ENCODE results near the gene FOXP4.
A peak's percentile ranks its signal among the peaks of the same experiment; 100 is the strongest.

FOXP4 gene

DNA sequence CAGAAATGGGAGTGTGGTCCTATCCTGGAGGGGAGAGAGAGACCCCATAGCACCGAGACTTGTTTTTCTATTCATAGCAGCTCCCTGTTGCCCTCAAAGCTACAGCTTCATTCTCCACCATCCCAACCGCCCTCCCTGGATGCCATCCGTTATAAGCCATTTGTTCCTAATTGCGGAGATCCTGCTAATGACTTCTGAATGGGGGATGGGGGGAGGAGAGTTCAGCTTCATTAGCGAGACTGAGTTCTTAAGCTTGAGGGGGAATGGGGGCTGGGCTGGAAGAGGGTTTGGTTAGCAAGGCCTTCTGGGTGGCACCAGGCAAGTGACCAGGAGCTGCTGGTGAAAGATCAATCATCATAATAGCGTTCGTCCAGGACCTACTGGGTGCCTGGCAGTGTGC, 27.1 kb downstream of the FOXP4 start:
- Mint-ChIP-seq H3K9me3 (no peaks in the 10 kb centered on the region), H3K36me3 (no peaks in the 10 kb centered on the region), H3K4me3 (no peak overlapping the region), H3K4me1 (no peaks in the 10 kb centered on the region), H3K27ac (no peak overlapping the region), H3K27me3 (peaks cover 41% of the 10 kb centered on the region)
- DNase-seq: no peak
- CTCF ChIA-PET: no interaction called here

DNA sequence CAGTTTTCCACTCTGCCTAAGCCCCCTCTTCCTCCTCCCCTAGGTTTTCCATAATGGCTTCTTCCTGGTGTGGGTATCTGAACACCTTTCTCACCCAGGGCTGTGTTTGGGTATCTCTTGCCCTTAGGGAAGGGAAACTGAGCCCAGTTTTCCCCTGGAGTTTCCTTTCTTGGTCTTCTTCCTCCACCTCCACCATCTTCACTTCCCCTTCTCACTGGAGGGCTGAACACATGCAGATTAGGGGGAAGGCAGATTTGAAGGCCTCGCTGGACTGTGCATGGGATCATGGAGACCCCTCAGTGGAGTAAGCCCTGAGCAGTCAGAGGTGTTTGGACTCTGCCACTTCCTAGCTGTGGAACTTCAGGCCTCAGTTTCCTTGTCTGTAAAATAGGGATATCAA, 27.8 kb downstream of the FOXP4 start:
- CTCF ChIA-PET: no interaction called here

DNA sequence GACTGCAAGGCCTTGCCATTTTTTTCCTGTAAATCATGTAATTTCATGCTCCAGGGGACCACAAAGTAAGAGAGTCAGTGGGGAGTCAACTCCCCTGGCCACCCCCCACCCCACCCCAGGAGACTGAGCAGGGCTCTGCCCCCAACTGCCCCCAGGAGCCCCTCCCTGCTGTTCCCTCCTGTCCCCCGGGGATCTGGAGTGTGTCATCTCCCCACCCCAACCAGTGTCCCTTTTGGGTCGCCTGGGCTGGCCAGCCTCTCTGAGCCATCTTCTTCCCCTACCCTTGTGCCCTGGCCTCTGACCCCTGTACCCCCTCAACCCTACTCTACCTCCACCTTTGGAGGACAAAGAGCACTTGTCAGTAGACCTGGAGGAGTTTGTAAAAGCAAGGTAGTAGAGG, 29.4 kb downstream of the FOXP4 start:
- DNase-seq: no peak
- H3K27me3 Mint-ChIP-seq: peaks cover 32% of the 10 kb centered on the region
- H3K9me3 Mint-ChIP-seq: no peaks in the 10 kb centered on the region
- CTCF ChIA-PET: no interaction called here
- H3K36me3 Mint-ChIP-seq: no peaks in the 10 kb centered on the region
- H3K27ac Mint-ChIP-seq: no peak overlapping the region
- H3K4me1 Mint-ChIP-seq: no peaks in the 10 kb centered on the region
- no peak overlapping the region for H3K4me3 Mint-ChIP-seq

More for the DNA sequence above, 27.8 kb downstream of the FOXP4 start:
- Mint-ChIP-seq H3K4me1 (no peaks in the 10 kb centered on the region), H3K9me3 (no peaks in the 10 kb centered on the region), H3K4me3 (no peak overlapping the region), H3K36me3 (no peaks in the 10 kb centered on the region), H3K27me3 (peaks cover 34% of the 10 kb centered on the region), H3K27ac (no peak overlapping the region)
- DNase-seq: no peak

DNA sequence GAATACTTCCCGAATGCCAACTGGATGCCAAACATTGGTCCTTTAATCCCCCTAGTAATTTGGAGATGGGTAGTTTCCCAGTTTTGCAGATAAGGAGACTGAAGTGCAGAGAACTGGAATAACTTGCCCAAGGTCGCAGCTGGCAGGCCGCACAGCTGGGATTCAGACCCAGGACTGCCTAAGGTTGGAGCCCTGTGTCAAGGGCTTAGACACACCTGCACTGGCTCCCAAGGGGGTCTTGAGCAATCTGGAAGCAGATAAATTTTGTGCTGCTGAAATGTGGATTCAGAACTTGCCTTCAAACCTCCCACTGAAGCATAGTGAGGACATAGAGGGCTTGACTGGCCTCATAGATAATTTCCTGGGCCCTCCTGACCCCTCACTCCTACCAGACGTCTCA, 30.5 kb downstream of the FOXP4 start:
- no peaks in the 10 kb centered on the region for H3K4me1 Mint-ChIP-seq
- no peak overlapping the region for H3K27ac Mint-ChIP-seq
- no peaks in the 10 kb centered on the region for H3K9me3 Mint-ChIP-seq
- H3K27me3 Mint-ChIP-seq: peaks cover 23% of the 10 kb centered on the region
- no peaks in the 10 kb centered on the region for H3K36me3 Mint-ChIP-seq
- no peak for DNase-seq
- H3K4me3 Mint-ChIP-seq: no peak overlapping the region
- CTCF ChIA-PET: no interaction called here

DNA sequence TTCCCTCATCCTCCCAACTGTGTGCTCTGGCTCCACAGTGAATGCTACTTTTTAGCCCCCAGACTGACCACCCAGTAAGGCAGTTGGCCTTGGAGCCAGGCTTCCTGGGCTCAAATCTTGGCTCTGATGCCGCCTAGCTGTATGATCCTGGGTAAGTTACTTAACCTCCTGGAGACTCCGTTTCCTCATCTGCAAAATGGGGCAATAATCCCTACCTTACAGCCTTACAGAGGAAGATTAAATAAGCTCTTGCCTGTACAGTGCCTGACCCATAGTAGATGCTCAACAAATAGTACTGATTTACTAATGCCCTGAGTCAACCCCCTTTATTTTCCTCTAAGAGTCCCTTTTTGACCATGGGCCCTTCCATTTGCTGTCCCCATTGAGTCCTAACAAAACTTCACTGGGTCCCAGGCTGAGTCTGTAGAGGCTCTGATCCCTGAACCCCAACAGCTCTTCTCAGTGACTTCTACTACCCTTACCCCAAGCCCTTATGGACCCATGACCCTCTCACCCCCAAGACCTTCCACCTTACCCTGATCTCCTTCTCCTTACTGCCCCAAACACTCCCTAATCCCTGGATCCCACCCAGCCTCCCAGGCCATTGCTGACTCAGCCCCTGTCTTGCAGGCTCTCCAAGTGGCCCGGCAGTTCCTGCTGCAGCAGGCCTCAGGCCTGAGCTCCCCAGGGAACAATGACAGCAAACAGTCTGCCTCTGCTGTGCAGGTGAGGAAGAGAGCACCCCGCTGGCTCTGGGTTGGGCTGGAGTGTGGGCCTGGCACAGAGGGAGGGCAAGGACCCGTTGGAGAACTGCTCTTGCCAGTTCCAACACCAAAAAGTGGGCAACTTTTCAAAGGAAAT, 31.4 kb downstream of the FOXP4 start:
- Mint-ChIP-seq H3K27me3 (peaks cover 17% of the 10 kb centered on the region), H3K36me3 (no peaks in the 10 kb centered on the region), H3K27ac (no peak overlapping the region), H3K4me1 (no peaks in the 10 kb centered on the region), H3K9me3 (no peaks in the 10 kb centered on the region), H3K4me3 (no peak overlapping the region)
- no peak for DNase-seq
- CTCF ChIA-PET: interaction anchor here (2.6 kb wide), 1 partner anchor 209 kb away, joined by 7 read pairs; no protein-coding TSS in a partner anchor

DNA sequence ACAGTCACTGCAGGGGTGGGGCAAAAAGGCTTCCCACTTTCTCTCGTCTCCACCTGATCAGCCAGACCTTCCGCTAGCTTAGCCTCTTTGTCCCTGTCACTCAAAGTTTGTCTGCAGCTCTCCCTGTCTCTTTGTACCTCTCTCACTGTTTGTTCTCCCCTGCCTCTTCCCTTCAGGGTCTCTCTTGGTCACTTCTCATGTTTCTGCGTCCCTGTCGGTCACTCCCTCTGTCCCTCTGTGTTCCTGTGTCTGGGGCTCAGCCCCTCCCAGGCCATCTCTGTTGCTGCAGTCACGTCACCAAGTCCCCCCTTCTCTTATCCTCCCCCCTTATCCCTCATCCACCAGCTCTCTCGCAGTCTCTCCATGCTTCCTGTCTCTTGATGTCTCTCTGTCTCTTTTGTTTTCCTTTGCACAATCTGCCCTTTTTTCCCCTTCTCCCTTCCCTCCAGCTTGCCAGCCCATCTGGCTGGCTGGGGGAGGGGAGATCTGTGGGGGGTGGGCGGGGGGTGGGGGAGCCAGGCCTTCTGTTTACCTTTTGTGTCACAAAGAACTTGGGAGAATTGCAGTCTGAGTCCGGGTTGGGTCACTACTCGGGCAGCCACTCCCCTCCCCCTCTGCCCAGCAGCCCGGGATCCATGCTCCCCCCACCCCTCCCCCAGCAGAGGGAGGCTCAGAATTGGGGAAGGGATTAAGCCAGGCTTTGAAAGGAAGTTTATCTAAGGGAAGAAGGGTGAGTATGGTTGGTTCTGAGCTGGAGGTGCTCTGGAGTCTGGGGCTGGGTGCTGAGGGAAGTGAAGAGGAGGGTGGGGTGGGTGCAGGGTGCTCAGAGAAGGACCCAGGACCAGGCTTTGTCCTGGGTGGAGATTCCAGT, 32.3 kb downstream of the FOXP4 start:
- Mint-ChIP-seq H3K27me3 (peaks cover 10% of the 10 kb centered on the region), H3K27ac (peak overlapping the region; percentile 8), H3K36me3 (no peaks in the 10 kb centered on the region), H3K4me1 (no peaks in the 10 kb centered on the region), H3K9me3 (no peaks in the 10 kb centered on the region), H3K4me3 (no peak overlapping the region)
- no peak for DNase-seq
- CTCF ChIA-PET: interaction anchor here (2.6 kb wide), 1 partner anchor 210 kb away, joined by 7 read pairs; no protein-coding TSS in a partner anchor

DNA sequence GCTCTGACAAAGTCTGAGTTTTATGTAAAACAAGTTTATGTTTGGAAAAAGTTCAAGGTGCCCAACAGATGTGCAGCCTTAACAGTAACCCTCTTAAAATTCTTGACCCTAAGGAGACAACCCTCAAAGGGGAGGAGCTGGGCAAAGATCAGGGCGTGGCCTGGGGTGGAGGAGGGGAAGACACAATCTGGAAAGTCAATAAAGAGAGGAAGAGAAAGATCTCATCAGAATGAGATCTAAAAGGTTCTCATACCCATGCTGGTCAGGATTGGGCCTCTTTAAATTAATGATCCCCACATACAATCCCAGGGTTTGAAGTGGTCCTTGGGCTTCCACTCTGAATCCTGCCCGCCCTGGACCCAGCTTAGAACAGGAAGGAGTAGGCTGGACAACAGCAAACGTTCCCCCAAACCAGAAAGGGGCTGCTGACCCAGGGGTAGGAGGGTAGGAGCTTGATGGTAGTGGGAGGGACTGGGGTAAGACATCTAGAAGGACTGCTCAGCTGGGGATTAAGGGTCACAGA, 33.0 kb downstream of the FOXP4 start:
- H3K27me3 Mint-ChIP-seq: peaks cover 9% of the 10 kb centered on the region
- no peak for DNase-seq
- no peaks in the 10 kb centered on the region for H3K36me3 Mint-ChIP-seq
- no peak overlapping the region for H3K4me3 Mint-ChIP-seq
- CTCF ChIA-PET: interaction anchor here (0.8 to 2.6 kb wide), 3 partner anchors 12 to 211 kb away, joined by 3 to 7 read pairs (median 3); no protein-coding TSS in a partner anchor
- no peaks in the 10 kb centered on the region for H3K9me3 Mint-ChIP-seq
- no peaks in the 10 kb centered on the region for H3K4me1 Mint-ChIP-seq
- no peak overlapping the region for H3K27ac Mint-ChIP-seq

DNA sequence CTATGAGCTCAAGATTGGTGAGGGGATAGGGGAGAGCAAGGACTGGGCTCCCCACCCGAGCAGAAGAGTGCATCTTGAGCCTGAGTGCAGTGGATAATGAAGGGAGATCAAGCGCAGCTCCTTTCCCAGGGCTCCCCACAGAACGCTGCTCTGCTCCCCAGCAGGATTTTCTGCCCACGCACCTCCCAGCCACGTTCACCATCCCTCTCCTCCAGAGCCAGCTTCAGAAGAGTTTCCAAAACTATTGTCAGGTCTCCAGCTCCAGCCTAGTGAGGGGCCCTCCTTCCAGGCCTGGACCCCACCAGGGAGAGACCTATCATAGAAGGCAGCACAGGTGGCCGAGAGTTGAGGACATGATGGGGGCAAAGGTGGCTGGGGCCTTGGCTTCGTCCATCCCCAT, 34.5 kb downstream of the FOXP4 start:
- H3K36me3 Mint-ChIP-seq: no peaks in the 10 kb centered on the region
- H3K27me3 Mint-ChIP-seq: peaks cover 9% of the 10 kb centered on the region
- no peaks in the 10 kb centered on the region for H3K4me1 Mint-ChIP-seq
- H3K27ac Mint-ChIP-seq: no peak overlapping the region
- H3K4me3 Mint-ChIP-seq: no peak overlapping the region
- CTCF ChIA-PET: interaction anchor here (1.6 kb wide), 1 partner anchor 212 kb away, joined by 3 read pairs; no protein-coding TSS in a partner anchor
- H3K9me3 Mint-ChIP-seq: no peaks in the 10 kb centered on the region
- no peak for DNase-seq

DNA sequence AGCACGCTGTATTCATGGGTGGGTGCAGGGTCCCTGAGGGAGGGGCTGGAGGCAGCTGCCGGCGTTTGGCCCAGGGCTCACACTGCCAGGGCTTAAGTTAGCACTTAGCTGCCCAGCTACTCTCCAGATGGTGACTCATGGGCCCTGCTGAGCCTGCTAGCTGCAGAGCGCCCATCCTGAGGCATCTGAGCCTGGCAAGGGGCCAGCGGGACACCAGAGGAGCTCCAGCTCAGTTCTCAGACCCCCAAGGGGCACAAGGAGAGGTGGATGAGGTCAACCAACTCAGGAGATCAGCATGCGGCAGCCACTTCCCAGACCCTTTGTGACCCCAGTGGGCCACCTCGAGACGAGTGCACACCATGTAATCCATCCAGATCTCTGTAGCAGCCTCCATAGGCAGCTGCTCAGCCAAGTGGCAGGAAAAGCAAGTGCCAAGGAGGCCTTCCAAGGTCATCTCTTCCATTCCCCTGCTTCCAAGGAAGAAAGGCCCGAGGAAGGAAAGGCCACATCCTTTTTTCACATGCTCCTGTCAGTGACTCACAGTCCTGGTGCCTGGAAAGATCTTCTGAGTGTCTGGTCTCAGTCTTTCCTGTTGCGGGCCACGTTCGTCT, 35.3 kb downstream of the FOXP4 start:
- Mint-ChIP-seq H3K36me3 (no peaks in the 10 kb centered on the region), H3K4me3 (no peak overlapping the region), H3K9me3 (no peaks in the 10 kb centered on the region), H3K27me3 (peaks cover 9% of the 10 kb centered on the region), H3K27ac (no peak overlapping the region), H3K4me1 (no peaks in the 10 kb centered on the region)
- CTCF ChIA-PET: interaction anchor here (1.6 kb wide), 1 partner anchor 213 kb away, joined by 3 read pairs; no protein-coding TSS in a partner anchor
- no peak for DNase-seq

DNA sequence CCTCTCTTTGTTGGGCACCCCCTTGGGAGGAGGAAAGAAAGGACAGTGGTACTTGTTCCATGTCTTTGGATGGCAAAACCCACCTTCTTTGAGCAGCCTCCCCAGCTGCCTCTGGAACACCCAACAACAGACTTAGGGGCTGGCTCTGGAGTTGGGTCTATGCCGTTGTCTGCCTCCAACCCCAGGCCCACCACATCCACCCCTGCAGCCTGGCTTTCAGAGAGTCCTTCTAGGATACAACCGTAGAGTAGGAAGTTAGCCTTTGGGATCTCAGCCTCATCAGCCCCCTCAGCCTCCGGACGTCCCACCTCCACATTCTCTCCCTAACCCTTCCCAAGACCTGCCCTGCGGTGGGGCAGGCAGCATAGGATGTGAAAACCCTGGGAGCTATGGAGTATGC, 36.4 kb downstream of the FOXP4 start:
- H3K4me3 Mint-ChIP-seq: no peak overlapping the region
- no peaks in the 10 kb centered on the region for H3K27me3 Mint-ChIP-seq
- no peaks in the 10 kb centered on the region for H3K9me3 Mint-ChIP-seq
- H3K4me1 Mint-ChIP-seq: no peaks in the 10 kb centered on the region
- no peak overlapping the region for H3K27ac Mint-ChIP-seq
- CTCF ChIA-PET: interaction anchor here (1.6 kb wide), 1 partner anchor 214 kb away, joined by 3 read pairs; no protein-coding TSS in a partner anchor
- DNase-seq: no peak
- H3K36me3 Mint-ChIP-seq: no peaks in the 10 kb centered on the region

DNA sequence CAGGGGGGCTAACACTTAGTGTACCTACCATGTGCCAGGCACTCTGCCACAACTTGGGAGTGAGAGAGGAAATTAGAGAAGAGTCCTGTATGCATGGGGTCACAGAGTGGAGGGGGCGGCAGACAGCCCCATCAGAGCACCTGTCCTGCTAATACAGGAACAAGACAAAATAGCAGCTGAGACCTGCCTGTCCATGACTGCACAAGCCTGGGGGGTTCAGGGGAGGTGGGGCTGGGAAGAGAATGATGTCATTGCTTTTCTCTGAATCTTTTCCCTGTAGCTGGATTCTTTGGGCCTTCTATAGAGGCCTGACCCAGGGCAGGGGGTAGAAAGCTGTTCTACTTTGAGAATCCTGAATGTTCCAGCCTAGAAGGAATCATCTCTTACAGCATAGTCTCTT, 37.4 kb downstream of the FOXP4 start:
- no peaks in the 10 kb centered on the region for H3K4me1 Mint-ChIP-seq
- H3K27me3 Mint-ChIP-seq: peaks cover 2% of the 10 kb centered on the region
- no peaks in the 10 kb centered on the region for H3K36me3 Mint-ChIP-seq
- H3K4me3 Mint-ChIP-seq: no peak overlapping the region
- no peak overlapping the region for H3K27ac Mint-ChIP-seq
- DNase-seq: no peak
- no peaks in the 10 kb centered on the region for H3K9me3 Mint-ChIP-seq
- CTCF ChIA-PET: interaction anchor here (1.3 kb wide), 1 partner anchor 215 kb away, joined by 3 read pairs; no protein-coding TSS in a partner anchor

DNA sequence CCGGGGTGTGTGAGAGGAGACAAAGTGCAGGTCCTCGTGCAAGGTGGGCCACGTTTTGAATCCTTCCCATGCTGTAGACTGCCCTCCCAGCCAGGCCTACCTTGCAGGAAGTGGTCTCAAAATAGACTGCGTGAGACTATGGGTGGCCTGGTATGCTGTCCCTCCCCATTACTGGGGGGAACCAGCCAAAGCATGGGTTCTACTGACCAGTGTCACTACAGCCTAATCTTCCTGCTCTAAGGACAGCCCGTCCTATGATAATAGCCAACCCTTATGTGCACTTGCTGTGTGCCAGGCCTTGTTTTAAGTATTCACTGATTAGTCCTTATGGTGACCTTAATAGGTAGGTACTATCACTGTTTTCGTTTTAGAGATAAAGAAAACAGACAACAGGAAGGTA, 38.0 kb downstream of the FOXP4 start:
- H3K9me3 Mint-ChIP-seq: no peaks in the 10 kb centered on the region
- CTCF ChIA-PET: interaction anchor here (1.3 kb wide), 1 partner anchor 215 kb away, joined by 3 read pairs; no protein-coding TSS in a partner anchor
- DNase-seq: no peak
- no peak overlapping the region for H3K27ac Mint-ChIP-seq
- no peaks in the 10 kb centered on the region for H3K4me1 Mint-ChIP-seq
- no peak overlapping the region for H3K4me3 Mint-ChIP-seq
- H3K27me3 Mint-ChIP-seq: peaks cover 3% of the 10 kb centered on the region
- H3K36me3 Mint-ChIP-seq: no peaks in the 10 kb centered on the region

DNA sequence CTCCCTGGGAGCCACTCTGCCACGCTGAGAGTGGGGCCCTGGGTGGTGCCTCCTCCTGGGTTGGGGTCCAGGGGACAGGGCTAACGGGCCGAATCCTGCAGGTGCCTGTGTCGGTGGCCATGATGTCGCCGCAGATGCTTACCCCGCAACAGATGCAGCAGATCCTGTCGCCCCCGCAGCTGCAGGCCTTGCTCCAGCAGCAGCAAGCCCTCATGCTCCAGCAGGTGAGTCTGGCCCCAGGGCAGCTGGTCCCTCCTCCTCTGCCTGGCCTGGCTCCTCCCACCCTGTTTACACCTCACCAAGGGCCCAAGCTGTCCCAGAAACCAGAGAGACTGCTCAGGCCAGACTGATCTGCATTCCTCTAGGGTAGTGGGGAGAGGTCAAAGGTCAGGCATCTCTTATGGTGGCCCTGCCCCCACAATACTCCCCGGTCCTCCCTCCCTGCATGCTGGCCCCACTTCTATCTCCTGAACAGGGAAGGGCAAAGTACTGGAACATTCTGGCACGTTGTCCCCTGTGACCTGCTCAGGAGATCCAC, 38.6 kb downstream of the FOXP4 start:
- no peaks in the 10 kb centered on the region for H3K9me3 Mint-ChIP-seq
- no peaks in the 10 kb centered on the region for H3K4me1 Mint-ChIP-seq
- H3K36me3 Mint-ChIP-seq: no peaks in the 10 kb centered on the region
- CTCF ChIA-PET: no interaction called here
- H3K27me3 Mint-ChIP-seq: peaks cover 3% of the 10 kb centered on the region
- no peak overlapping the region for H3K27ac Mint-ChIP-seq
- no peak overlapping the region for H3K4me3 Mint-ChIP-seq
- no peak for DNase-seq

DNA sequence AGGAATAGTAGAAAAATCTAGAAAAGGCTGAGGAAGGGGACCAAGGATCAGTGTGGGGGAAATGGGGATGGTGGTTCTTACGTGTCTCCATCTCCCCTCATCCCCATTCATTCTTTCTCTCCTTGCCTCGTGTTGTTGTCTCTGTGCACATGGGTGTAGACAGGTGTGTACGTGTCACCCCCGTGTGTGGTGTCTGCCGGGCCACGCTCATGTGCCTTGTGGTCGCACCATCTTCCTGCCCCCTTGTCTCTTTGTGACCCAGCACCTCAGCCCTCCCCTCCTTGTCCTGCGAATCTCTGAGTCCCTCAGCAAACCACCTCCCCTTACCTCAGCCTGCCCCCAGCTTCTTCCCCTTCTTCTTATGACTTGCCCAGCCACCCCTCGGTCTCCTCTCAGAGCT, 39.4 kb downstream of the FOXP4 start:
- CTCF ChIA-PET: no interaction called here
- DNase-seq: no peak
- no peaks in the 10 kb centered on the region for H3K4me1 Mint-ChIP-seq
- peaks cover 3% of the 10 kb centered on the region for H3K27me3 Mint-ChIP-seq
- H3K36me3 Mint-ChIP-seq: peaks cover 3% of the 10 kb centered on the region
- no peaks in the 10 kb centered on the region for H3K9me3 Mint-ChIP-seq
- no peak overlapping the region for H3K27ac Mint-ChIP-seq
- no peak overlapping the region for H3K4me3 Mint-ChIP-seq

Data from activated naive CD4-positive, alpha-beta T cell treated with anti-CD3 and anti-CD28 coated beads, Interleukin-2, amount 10 ng/mL, durations not matched to agents 7 days and 5 days (primary cell).